GM12874 (cell line): ENCODE results near the gene LYPD6.

ENCODE experiments used
- TF ChIP-seq, protein P1 (sequence below): IDR thresholded peaks from 2 replicates; pipeline ENCODE4 v1.5.1; 2011; ENCODE audit warnings: low read depth, mild to moderate bottlenecking, control low read depth, low read length, moderate library complexity; ENCODE audit not compliant: insufficient read depth

LYPD6 gene

DNA sequence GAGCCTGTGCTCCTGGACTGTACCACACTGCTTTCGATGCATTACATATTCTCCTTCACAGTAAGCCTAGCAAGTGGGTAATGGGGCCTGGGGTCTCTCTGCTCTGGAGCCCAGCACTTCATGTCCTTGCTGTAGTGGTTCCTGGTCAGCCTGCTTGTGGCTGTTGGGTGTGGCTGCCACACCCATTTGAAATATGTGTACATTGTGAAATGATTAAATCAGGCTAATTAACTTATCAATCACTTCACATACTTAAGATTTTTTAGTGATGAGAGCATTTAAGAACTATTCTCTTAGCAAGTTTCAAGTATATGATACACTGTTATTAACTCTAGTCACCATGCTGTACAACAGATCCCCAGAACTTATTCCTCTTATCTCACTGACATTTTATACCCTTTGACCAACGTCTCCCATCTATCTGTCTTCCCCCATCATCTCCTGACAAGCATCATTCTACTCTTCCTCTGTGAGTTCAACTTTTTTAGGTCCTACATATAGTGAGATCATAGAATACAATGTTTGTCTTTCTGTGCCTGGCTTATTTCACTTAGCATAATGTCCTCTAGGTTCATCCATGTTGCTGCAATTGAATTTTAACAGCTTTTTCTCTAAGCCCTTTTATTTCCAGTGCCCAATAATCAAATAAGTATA is 92.1 kb downstream of the LYPD6 start:
- TF ChIP-seq, protein P1, sequence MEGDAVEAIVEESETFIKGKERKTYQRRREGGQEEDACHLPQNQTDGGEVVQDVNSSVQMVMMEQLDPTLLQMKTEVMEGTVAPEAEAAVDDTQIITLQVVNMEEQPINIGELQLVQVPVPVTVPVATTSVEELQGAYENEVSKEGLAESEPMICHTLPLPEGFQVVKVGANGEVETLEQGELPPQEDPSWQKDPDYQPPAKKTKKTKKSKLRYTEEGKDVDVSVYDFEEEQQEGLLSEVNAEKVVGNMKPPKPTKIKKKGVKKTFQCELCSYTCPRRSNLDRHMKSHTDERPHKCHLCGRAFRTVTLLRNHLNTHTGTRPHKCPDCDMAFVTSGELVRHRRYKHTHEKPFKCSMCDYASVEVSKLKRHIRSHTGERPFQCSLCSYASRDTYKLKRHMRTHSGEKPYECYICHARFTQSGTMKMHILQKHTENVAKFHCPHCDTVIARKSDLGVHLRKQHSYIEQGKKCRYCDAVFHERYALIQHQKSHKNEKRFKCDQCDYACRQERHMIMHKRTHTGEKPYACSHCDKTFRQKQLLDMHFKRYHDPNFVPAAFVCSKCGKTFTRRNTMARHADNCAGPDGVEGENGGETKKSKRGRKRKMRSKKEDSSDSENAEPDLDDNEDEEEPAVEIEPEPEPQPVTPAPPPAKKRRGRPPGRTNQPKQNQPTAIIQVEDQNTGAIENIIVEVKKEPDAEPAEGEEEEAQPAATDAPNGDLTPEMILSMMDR = no peak

DNA sequence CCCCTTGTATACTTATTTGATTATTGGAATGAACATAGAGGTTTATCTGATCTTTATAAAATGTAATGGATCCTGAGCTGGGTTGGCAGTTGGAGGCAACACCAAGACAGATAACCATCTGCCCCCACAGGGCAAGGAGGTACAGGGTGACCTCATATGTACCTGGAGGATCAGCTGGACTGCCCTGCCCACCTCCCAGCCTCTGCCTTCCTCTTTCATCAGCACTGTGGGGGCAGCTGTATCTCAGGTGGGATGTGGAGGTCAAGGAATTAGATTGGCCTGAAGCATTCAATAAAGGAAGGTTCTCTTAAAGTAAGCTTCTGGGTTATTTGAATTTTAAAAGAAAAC is 92.6 kb downstream of the LYPD6 start:
- TF ChIP-seq, protein P1 = no peak

DNA sequence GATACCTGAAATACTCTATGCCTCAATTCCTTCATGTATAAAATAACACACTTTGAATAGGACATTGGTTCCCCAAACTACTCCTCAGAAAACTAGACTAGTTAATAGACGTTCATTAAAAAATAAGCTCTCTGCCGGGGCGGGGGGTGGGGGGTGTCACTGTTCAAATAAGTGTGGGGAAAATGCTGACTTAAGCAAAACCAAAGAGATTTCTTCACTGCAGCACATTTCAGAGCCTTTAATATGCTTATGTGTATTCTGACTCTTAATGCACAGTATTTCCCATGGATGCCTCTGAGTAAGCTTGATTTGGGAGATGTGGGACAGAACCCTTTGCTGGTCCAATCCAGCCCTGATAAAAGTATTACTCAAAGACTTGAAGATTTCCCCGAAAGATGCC is 93.2 kb downstream of the LYPD6 start:
- TF ChIP-seq, protein P1 = no peak

DNA sequence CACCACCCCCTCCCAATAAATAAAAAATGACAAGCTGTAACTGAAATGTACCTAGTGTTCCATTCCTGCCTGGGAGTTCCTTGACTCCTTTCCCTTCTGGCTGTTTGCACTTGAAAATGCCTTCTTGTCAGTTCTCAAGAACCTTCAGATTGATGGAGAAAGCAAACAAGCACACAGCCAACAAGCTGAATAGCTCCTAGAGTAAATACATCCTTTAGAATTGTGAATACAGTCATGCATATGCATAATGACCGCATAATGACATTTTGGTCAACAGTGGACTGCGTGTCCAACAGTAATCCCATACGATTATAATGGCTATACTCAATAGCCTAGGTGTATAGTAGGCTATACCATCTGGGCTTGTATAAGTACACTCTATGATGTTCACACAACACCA is 97.0 kb downstream of the LYPD6 start:
- TF ChIP-seq, protein P1 = no peak

DNA sequence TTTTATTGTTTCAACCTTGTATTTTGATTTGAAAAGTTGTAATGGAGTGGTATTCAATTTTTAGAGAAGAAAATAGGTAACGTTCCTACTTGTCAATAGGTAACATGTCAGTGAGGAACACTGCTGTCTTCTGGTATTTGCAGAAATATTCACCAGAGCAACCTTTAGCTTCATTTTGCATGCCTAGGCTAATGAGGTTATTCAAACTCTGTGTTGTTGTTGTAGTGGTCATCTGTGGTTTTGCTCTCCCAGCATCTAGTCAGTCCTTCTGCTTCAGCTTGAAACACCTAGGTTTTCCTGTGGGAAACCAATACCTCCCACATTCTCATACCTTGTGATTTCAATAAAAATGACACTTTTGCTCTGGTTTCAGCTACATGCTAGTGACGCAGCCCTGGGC is 98.4 kb downstream of the LYPD6 start:
- TF ChIP-seq, protein P1 = no peak

DNA sequence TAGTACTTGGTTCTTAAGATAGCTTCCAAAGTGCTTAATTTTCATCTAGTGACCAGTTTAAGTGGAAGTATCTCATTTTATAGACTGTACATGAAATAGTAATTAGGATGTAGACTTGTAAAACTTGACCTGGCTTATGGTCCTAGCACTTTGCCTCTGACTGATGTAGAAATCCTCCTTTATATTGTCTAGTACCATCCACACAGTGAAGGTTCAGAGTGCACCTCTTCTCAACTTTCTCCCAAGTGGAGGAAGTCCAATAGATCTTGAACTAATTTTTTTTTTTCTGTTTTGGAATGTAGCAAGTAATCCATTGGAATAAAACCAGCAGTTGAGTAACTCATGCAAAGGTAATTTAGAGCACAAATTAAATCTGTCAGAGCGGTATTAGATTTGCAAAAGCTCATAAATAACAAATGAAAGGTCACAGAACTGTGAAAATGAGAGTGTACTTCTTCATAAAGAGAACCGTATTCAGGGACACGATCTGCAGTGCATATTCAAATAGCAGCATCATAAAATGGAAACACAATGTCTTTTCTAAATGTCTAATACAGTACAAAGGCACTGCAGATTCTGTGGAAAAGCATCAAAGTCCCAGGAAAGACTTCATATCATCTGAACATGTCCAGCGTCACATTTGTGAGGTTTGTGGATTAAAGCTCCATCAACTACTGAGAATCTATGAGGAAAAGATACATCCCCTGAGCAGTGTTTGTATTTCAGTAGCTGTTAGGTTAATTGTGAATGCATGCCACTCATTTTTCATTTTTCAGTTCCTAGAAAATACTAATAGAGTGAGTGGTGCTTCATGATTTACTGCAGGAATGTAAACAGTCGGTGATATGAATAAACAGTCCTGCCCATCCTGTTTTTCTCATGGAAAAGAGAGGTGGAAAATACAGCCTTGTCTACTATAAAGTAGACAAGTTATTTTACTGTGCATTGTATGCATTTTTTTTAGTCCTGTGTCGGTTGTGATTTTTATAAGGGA is 100.7 kb downstream of the LYPD6 start:
- TF ChIP-seq, protein P1 = no peak

DNA sequence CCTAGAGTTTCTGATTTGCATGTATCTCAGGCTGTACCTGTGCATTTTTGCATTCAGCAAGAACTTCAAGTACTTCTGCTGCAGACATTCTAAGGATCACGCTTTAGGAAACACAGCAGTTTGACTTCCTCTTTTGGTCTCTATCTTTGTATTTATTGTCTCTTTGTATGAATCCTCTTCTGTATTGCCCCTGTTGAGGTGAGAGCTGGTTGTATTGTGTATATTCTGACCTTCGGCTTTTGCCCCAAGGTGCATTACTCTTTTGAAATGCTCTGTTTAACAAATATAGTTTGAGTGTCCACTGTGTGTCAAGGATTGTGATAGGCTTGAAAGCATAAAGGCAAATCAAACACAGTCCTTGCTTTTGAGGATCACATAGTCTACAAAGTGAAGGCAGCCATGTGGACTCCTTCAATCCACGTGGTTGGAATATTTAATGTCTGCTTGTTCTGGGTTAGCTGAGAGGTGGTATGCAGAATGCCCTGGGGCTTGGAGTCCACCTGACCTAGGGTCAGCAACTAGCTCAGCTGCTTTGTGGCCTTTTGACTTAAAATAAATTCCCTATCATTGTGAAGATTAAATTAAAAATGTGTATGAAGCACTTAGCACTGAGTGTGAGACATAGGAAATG is 108.1 kb downstream of the LYPD6 start:
- TF ChIP-seq, protein P1 = no peak
